ENCODE results near the gene DCTN4.
"Not testable (repeated sequence)": the region's sequence is repeated elsewhere in the genome, so short reads cannot be mapped to it uniquely, and the experiment has no call there.

DCTN4 gene

GRCh38 chr5:150758531-150759333, at the start of gene DCTN4:
TSS of gene DCTN4 (minus strand) at chr5:150759017. CDS start at chr5:150758993, 24 bp downstream.
- peak; percentile 97 for DNase-seq (ENCODE audit: low read depth, low spot score)

- no peak for DNase-seq (ENCODE audit: low read depth, low spot score)
These were observed 45.6 kb upstream of the DCTN4 start for GRCh38 chr5:150804388-150804787.

- peak; percentile 47 for DNase-seq (ENCODE audit: low read depth, low spot score)
These were observed 42.5 kb upstream of the DCTN4 start for GRCh38 chr5:150801117-150801927.

- DNase-seq (ENCODE audit: low read depth, low spot score), result no peak
These were observed 38.6 kb upstream of the DCTN4 start for GRCh38 chr5:150797384-150797783.

- no peak for DNase-seq (ENCODE audit: low read depth, low spot score)
These were observed 36.1 kb upstream of the DCTN4 start for GRCh38 chr5:150794927-150795326.

GRCh38 chr5:150793423-150793888, 34.6 kb upstream of the DCTN4 start:
- DNase-seq (ENCODE audit: low read depth, low spot score), result not testable (repeated sequence)

- DNase-seq (ENCODE audit: low read depth, low spot score), result no peak
These were observed 32.7 kb upstream of the DCTN4 start for GRCh38 chr5:150791536-150791935.

GRCh38 chr5:150789943-150790611, 31.3 kb upstream of the DCTN4 start:
- DNase-seq (ENCODE audit: low read depth, low spot score), result peak; percentile 31

GRCh38 chr5:150789450-150789849, 30.6 kb upstream of the DCTN4 start:
- DNase-seq (ENCODE audit: low read depth, low spot score), result no peak

GRCh38 chr5:150788977-150789376, 30.2 kb upstream of the DCTN4 start:
- DNase-seq (ENCODE audit: low read depth, low spot score), result no peak

GRCh38 chr5:150787656-150788055, 28.8 kb upstream of the DCTN4 start:
- DNase-seq (ENCODE audit: low read depth, low spot score), result no peak

GRCh38 chr5:150786876-150787275, 28.1 kb upstream of the DCTN4 start:
- DNase-seq (ENCODE audit: low read depth, low spot score), result no peak

- DNase-seq (ENCODE audit: low read depth, low spot score), result no peak
These were observed 27.1 kb upstream of the DCTN4 start for GRCh38 chr5:150785950-150786349.

GRCh38 chr5:150783422-150783928, 24.7 kb upstream of the DCTN4 start:
- DNase-seq (ENCODE audit: low read depth, low spot score), result no peak

GRCh38 chr5:150782850-150783249, 24.0 kb upstream of the DCTN4 start:
- DNase-seq (ENCODE audit: low read depth, low spot score), result no peak

- DNase-seq (ENCODE audit: low read depth, low spot score), result no peak
These were observed 23.1 kb upstream of the DCTN4 start for GRCh38 chr5:150781706-150782614.

- DNase-seq (ENCODE audit: low read depth, low spot score), result no peak
These were observed 22.0 kb upstream of the DCTN4 start for GRCh38 chr5:150780816-150781221.

GRCh38 chr5:150780187-150780692, 21.4 kb upstream of the DCTN4 start:
- DNase-seq (ENCODE audit: low read depth, low spot score), result no peak

- DNase-seq (ENCODE audit: low read depth, low spot score), result no peak
These were observed 20.8 kb upstream of the DCTN4 start for GRCh38 chr5:150779397-150780186.
